Activated T-helper 2 cell treated with anti-CD3 and anti-CD28 coated beads, Interferon-gamma antibody, Interleukin-2, Interleukin-4, amounts not matched to agents 10 μg/mL and 5 μg/mL and 100 μg/mL, durations not matched to agents 14 hours and 24 hours and 36 hours (primary cell): ENCODE data around the gene TPRG1. TPM values are rescaled to one million over a fixed set of nuclear protein-coding genes. Genes with fewer than 3 reads are reported as not detected.

Experiments
- DNase-seq: peaks from one replicate; pipeline ENCODE4 v3.0.0; 2021; ENCODE audit warnings: low spot score
- H3K27ac Mint-ChIP-seq: one replicate; pipeline ENCODE4 v1.8.0; 2021; ENCODE audit warnings: mixed read lengths
- H3K27me3 Mint-ChIP-seq: one replicate; pipeline ENCODE4 v1.8.0; 2021; ENCODE audit warnings: low read depth, mixed read lengths
- H3K36me3 Mint-ChIP-seq: one replicate; pipeline ENCODE4 v1.8.0; 2021; ENCODE audit warnings: low read depth, mixed read lengths
- H3K4me1 Mint-ChIP-seq: one replicate; pipeline ENCODE4 v1.8.0; 2021; ENCODE audit warnings: low read depth, mixed read lengths
- H3K4me3 Mint-ChIP-seq: one replicate; pipeline ENCODE4 v1.8.0; 2021; ENCODE audit warnings: low read depth, mild to moderate bottlenecking, moderate library complexity, mixed read lengths
- H3K9me3 Mint-ChIP-seq: one replicate; pipeline ENCODE4 v1.8.0; 2021; ENCODE audit warnings: mixed read lengths
- intact Hi-C: fragments of 100-400 bp; cut with micrococcal nuclease; formaldehyde crosslinking; loops from one replicate; pipeline ENCODE4 v1.15.1; 2023
- total RNA-seq: library from RNA; stranded (reverse); gene quantifications from 2 replicates; pipeline ENCODE4 v1.2.3, GENCODE V29; 2022

TPRG1 gene
- total RNA-seq, 1 donor from 2014 or later, result 91.8 TPM

- Mint-ChIP-seq H3K27me3 (no peaks in the 10 kb centered on the region), H3K9me3 (peaks cover 13% of the 10 kb centered on the region), H3K4me3 (no peak overlapping the region), H3K4me1 (peaks cover 52% of the 10 kb centered on the region), H3K36me3 (peaks cover 18% of the 10 kb centered on the region), H3K27ac (peak overlapping the region; percentile 44)
- intact Hi-C loops, result loop anchor here (2.0 to 10.0 kb wide), 3 partner anchors 48 to 498 kb away; no protein-coding TSS in a partner anchor
- no peak for DNase-seq
Observed at GRCh38 chr3:189276444-189277219, 104.9 kb downstream of the TPRG1 start.

GRCh38 chr3:189277711-189278110 lies 105.9 kb downstream of the TPRG1 start:
- intact Hi-C loops, result loop anchor here (1.0 to 10.0 kb wide), 4 partner anchors 9 to 497 kb away; no protein-coding TSS in a partner anchor
- no peak overlapping the region for H3K4me3 Mint-ChIP-seq
- H3K4me1 Mint-ChIP-seq, result peaks cover 48% of the 10 kb centered on the region
- DNase-seq, result no peak
- no peaks in the 10 kb centered on the region for H3K27me3 Mint-ChIP-seq
- H3K36me3 Mint-ChIP-seq, result peaks cover 18% of the 10 kb centered on the region
- no peak overlapping the region for H3K27ac Mint-ChIP-seq
- H3K9me3 Mint-ChIP-seq, result peaks cover 13% of the 10 kb centered on the region

- Mint-ChIP-seq H3K27me3 (no peaks in the 10 kb centered on the region), H3K4me3 (no peak overlapping the region), H3K9me3 (peaks cover 13% of the 10 kb centered on the region), H3K4me1 (peaks cover 44% of the 10 kb centered on the region), H3K36me3 (peaks cover 18% of the 10 kb centered on the region), H3K27ac (no peak overlapping the region)
- intact Hi-C loops, result loop anchor here (1.0 to 10.0 kb wide), 3 partner anchors 8 to 497 kb away; no protein-coding TSS in a partner anchor
- DNase-seq, result no peak
Observed at GRCh38 chr3:189278221-189278620, 106.5 kb downstream of the TPRG1 start.

- Mint-ChIP-seq H3K9me3 (peaks cover 4% of the 10 kb centered on the region), H3K36me3 (peaks cover 9% of the 10 kb centered on the region), H3K4me1 (peaks cover 35% of the 10 kb centered on the region), H3K4me3 (no peak overlapping the region), H3K27me3 (no peaks in the 10 kb centered on the region), H3K27ac (no peak overlapping the region)
- no peak for DNase-seq
- intact Hi-C loops, result no loop called here
Observed at GRCh38 chr3:189282189-189282588, 110.4 kb downstream of the TPRG1 start.

GRCh38 chr3:189282741-189283140 lies 111.0 kb downstream of the TPRG1 start:
- H3K27ac Mint-ChIP-seq, result no peak overlapping the region
- H3K27me3 Mint-ChIP-seq, result no peaks in the 10 kb centered on the region
- peaks cover 33% of the 10 kb centered on the region for H3K4me1 Mint-ChIP-seq
- H3K36me3 Mint-ChIP-seq, result peaks cover 9% of the 10 kb centered on the region
- intact Hi-C loops, result no loop called here
- DNase-seq, result no peak
- H3K9me3 Mint-ChIP-seq, result peaks cover 4% of the 10 kb centered on the region
- H3K4me3 Mint-ChIP-seq, result no peak overlapping the region

- Mint-ChIP-seq H3K4me3 (peak overlapping the region; percentile 0), H3K36me3 (peaks cover 4% of the 10 kb centered on the region), H3K4me1 (peaks cover 43% of the 10 kb centered on the region), H3K27me3 (no peaks in the 10 kb centered on the region), H3K27ac (peak overlapping the region; percentile 77), H3K9me3 (peaks cover 5% of the 10 kb centered on the region)
- intact Hi-C loops, result loop anchor here (1.0 to 5.0 kb wide), 3 partner anchors 8 to 286 kb away; no protein-coding TSS in a partner anchor
- DNase-seq, result no peak
Observed at GRCh38 chr3:189286188-189286587, 114.4 kb downstream of the TPRG1 start.

- DNase-seq, result no peak
- Mint-ChIP-seq H3K27ac (peak overlapping the region; percentile 77), H3K36me3 (peaks cover 4% of the 10 kb centered on the region), H3K4me1 (peaks cover 43% of the 10 kb centered on the region), H3K9me3 (peaks cover 5% of the 10 kb centered on the region), H3K4me3 (peak overlapping the region; percentile 35), H3K27me3 (no peaks in the 10 kb centered on the region)
- intact Hi-C loops, result loop anchor here (1.0 to 5.0 kb wide), 3 partner anchors 9 to 285 kb away; no protein-coding TSS in a partner anchor
Observed at GRCh38 chr3:189286916-189287315, 115.1 kb downstream of the TPRG1 start.

- H3K27ac Mint-ChIP-seq, result peak overlapping the region; percentile 88
- H3K27me3 Mint-ChIP-seq, result no peaks in the 10 kb centered on the region
- intact Hi-C loops, result loop anchor here (1.0 to 5.0 kb wide), 6 partner anchors 10 to 284 kb away; no protein-coding TSS in a partner anchor
- H3K4me3 Mint-ChIP-seq, result peak overlapping the region; percentile 45
- peaks cover 4% of the 10 kb centered on the region for H3K36me3 Mint-ChIP-seq
- no peak for DNase-seq
- peaks cover 5% of the 10 kb centered on the region for H3K9me3 Mint-ChIP-seq
- peaks cover 43% of the 10 kb centered on the region for H3K4me1 Mint-ChIP-seq
Observed at GRCh38 chr3:189288348-189289235, 116.8 kb downstream of the TPRG1 start.

GRCh38 chr3:189289251-189289650 lies 117.5 kb downstream of the TPRG1 start:
- H3K36me3 Mint-ChIP-seq, result peaks cover 4% of the 10 kb centered on the region
- peak overlapping the region; percentile 6 for H3K4me3 Mint-ChIP-seq
- no peak for DNase-seq
- H3K27ac Mint-ChIP-seq, result peak overlapping the region; percentile 88
- H3K9me3 Mint-ChIP-seq, result peaks cover 5% of the 10 kb centered on the region
- H3K27me3 Mint-ChIP-seq, result no peaks in the 10 kb centered on the region
- intact Hi-C loops, result loop anchor here (2.0 to 5.0 kb wide), 3 partner anchors 52 to 283 kb away; no protein-coding TSS in a partner anchor
- H3K4me1 Mint-ChIP-seq, result peaks cover 48% of the 10 kb centered on the region

- H3K4me3 Mint-ChIP-seq, result no peak overlapping the region
- H3K27me3 Mint-ChIP-seq, result no peaks in the 10 kb centered on the region
- peaks cover 57% of the 10 kb centered on the region for H3K4me1 Mint-ChIP-seq
- no peak for DNase-seq
- peaks cover 4% of the 10 kb centered on the region for H3K36me3 Mint-ChIP-seq
- peaks cover 5% of the 10 kb centered on the region for H3K9me3 Mint-ChIP-seq
- no peak overlapping the region for H3K27ac Mint-ChIP-seq
- intact Hi-C loops, result no loop called here
Observed at GRCh38 chr3:189292667-189293484, 121.1 kb downstream of the TPRG1 start.

- peaks cover 61% of the 10 kb centered on the region for H3K4me1 Mint-ChIP-seq
- no peaks in the 10 kb centered on the region for H3K27me3 Mint-ChIP-seq
- peaks cover 12% of the 10 kb centered on the region for H3K36me3 Mint-ChIP-seq
- DNase-seq, result no peak
- peaks cover 5% of the 10 kb centered on the region for H3K9me3 Mint-ChIP-seq
- H3K4me3 Mint-ChIP-seq, result no peak overlapping the region
- intact Hi-C loops, result no loop called here
- H3K27ac Mint-ChIP-seq, result no peak overlapping the region
Observed at GRCh38 chr3:189294649-189295048, 122.9 kb downstream of the TPRG1 start.

GRCh38 chr3:189295089-189295488 lies 123.3 kb downstream of the TPRG1 start:
- intact Hi-C loops, result no loop called here
- no peak overlapping the region for H3K4me3 Mint-ChIP-seq
- H3K36me3 Mint-ChIP-seq, result peaks cover 15% of the 10 kb centered on the region

More at GRCh38 chr3:189295089-189295488, 123.3 kb downstream of the TPRG1 start:
- Mint-ChIP-seq H3K4me1 (peaks cover 65% of the 10 kb centered on the region), H3K27ac (no peak overlapping the region), H3K27me3 (no peaks in the 10 kb centered on the region), H3K9me3 (peaks cover 5% of the 10 kb centered on the region)
- DNase-seq, result no peak
